NCI-H510A (cell line): ENCODE results near the gene CAB39L.

Source experiments
- DNase-seq: peaks from one replicate; lab custom pipeline; 2025; lab: John Stamatoyannopoulos, UW

The CAB39L gene

DNA sequence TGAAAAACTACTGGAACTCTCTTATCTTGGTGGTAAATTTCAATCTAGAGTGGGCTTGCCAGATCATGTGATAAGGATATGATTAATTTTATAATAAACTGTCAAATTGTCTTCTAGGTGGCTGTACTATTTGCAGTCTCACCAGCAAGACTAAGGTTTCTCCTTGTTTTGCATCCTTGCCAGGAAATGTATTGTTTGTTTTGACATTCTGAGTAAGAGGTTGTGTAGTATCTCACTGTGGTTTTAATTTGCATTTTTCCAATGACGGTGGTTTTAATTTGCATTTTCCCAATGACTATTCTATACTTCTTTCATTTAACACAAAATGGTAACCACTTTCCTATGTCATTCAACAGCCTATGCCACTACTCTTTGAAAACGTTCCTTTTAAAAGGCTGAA, 2.0 kb downstream of the CAB39L start:
- DNase-seq, result no peak

GRCh38 chr13:49441312-49441711, 2.6 kb downstream of the CAB39L start:
- no peak for DNase-seq

- no peak for DNase-seq
Observed at GRCh38 chr13:49439609-49440008, 4.3 kb downstream of the CAB39L start.

GRCh38 chr13:49437705-49438104, 6.2 kb downstream of the CAB39L start:
- no peak for DNase-seq

- no peak for DNase-seq
Observed at GRCh38 chr13:49436890-49437289, 7.0 kb downstream of the CAB39L start.

- no peak for DNase-seq
Observed at GRCh38 chr13:49435992-49436391, 7.9 kb downstream of the CAB39L start.

- DNase-seq, result no peak
Observed at GRCh38 chr13:49429121-49429520, 14.7 kb downstream of the CAB39L start.

DNA sequence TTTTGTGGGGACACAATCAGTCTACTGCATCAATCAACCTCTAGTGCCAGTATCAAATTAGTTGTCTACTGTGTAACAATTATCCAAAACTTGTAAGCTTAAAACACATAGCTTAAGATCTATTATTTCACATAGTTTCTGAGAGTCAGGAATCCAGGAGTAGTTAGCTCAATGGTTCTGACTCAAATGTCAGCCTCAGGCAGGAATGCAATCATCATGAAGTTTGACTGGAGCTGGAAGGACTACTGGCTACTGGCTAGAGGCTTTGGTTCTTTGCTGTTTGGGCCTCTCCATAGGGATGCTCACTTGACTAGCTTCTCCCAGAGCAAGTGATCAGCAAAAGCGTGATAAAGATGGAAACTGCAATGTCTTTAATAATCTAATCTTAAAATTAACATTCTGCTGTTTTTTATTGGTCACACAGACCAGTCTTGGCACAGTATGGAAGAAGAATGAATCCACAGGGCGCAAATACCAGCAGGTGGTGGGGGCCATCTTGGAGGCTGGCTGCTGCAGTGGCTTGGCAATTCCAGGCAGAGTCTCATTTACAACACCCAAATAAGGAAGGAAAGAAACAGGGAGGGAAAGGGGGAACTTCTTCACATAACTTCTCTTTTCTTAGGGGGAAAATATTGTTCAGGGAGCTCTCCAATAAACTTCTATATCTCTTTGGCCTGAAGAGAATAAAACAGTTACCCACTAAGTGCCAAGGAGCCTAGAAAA, 15.7 kb downstream of the CAB39L start:
- no peak for DNase-seq

GRCh38 chr13:49424011-49424560, 19.8 kb downstream of the CAB39L start:
- no peak for DNase-seq

DNA sequence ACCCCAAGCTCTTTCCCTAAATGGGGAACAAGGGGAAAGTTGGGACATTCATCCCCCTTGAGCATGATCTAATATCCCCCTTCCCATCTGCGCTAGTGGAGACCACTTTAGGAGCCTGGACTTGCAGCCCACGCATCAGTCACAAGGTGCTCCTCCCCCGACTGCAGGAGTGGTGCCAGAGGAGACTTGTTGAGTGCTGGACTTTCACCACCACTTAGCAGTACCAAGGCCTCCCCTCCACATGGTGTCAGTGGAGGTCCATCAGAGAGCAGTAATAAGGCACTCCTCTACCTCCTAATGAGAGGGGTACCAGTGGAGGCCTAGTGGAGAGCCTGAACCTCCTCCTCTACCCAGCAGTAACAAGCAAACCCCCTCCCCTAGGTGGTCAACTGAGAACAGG, 22.5 kb downstream of the CAB39L start:
- no peak for DNase-seq

DNA sequence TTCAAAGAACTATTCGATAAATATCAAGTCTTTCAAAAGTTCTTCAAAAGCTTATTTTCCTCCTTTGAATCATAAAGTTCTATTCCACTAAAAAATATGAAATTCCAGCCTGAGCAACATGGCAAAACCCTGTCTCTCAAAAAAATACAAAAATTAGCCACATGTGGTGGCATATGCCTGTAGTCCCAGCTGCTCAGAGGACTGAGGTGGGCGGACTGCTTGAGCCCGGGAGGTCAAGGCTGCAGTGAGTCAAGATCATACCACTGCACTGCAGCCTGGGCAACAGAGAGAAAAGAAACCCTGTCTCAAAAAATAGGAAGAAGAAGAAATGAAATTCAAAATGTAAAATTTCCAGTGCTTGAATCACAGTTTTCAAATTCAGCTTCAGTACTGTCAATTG, 24.6 kb downstream of the CAB39L start:
- DNase-seq, result no peak

GRCh38 chr13:49418206-49418605, 25.7 kb downstream of the CAB39L start:
- DNase-seq, result no peak

DNA sequence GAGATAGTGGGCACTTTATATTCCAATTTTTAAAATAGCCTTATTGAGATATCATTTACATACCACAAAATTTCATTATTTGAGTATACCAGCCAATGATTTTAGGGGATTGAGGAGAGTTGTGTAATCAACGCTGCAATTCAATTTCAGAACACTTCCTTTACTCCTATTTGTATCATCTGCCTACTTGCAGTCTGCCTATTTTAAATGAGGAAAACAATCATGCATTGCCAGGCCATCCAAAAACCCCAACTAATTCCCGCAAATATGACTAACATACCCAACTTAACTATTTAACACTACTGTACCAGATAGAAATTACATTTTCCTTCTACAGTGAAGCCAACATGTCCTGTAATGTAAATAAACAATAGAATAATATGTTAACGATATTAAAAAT, 26.7 kb downstream of the CAB39L start:
- no peak for DNase-seq

- DNase-seq, result no peak
Observed at GRCh38 chr13:49412749-49413148, 31.1 kb downstream of the CAB39L start.

GRCh38 chr13:49411353-49411752, 32.5 kb downstream of the CAB39L start:
- DNase-seq, result no peak

GRCh38 chr13:49410477-49410876, 33.4 kb downstream of the CAB39L start:
- no peak for DNase-seq

DNA sequence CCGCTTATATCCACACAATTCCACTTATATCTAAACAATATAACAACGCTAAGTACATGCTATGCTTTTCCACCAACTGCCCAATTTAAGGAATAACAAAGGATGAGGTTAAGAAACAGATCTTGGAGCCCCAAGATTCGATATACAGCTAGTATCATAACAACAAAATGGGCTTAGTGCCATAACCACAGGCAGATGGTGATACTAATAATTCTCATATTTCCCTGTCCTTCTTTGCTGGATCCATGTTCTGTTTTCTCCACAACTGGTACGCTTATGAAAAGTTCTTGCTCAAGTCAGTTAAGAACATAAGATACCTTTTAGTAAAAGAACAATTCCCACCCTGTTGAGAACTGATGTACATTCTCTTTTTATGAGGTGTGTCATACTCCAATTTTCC, 33.9 kb downstream of the CAB39L start:
- DNase-seq, result no peak

DNA sequence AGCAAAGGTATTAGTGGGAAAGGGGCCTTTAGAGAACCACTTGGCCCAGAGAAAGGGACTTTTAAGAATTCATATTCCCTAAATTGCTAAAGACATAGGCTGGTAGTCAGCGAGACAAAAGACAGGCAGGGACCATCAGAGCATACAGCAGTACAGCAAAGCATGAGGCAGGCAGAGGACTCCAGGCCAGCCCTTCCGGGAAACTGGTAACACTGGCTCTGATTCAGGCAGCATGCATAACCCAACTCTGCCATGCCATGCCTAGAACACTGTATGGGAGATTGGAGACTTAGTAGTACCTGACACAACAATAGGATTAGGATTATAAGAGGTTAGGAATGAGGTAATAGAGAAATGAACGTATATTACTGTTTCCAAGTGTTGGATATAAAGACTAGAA, 34.9 kb downstream of the CAB39L start:
- DNase-seq, result no peak

DNA sequence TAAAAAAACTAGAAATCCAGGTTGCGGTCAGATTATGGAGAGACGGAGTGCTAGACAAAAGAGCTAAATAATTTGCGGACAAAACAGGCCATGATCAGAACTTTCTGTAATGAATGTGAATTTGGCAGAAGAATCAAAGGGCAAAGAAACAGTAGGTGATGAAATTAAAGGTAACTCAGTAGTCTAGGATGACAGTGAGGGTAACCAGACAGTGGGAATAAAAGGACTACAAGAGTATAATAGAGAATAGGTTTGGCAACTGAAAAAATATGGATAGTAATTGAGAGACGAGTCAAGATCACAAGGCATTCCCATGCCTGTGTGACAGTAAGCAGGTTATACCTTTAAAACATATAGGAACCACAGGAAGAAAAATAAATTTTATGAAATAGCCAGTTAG, 35.9 kb downstream of the CAB39L start:
- DNase-seq, result no peak

DNA sequence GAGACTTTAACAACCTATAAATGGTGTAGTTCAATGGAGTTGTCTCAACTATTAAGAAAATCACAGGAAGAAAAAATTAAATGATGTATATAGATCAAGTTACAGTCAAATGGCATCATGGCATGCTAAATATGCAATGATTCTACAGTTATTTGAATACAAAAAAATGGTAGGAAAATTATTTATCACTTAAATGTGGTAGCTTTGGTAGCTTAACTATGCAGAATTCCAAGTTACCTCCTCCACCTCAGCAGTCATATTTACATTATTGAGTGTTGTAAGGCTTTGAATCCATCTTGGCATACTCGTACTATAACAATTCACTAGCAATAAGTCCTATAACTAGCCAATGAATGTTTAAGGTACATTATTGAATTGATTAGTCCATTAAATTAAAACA, 36.8 kb downstream of the CAB39L start:
- DNase-seq, result no peak

DNA sequence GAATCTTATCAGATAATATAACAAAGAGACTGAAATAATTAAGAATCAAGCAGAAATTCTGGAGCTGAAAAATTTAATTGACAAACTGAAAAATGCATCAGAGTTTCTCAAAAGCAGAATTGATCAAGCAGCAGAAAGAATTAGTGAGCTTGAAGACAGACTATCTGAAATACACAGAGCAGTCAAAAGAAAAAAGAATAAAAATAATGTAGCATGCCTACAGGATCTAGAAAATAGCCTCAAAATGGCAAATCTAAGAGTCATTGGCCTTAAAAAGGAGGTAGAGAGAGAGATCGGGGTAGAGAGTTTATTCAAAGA, 39.2 kb downstream of the CAB39L start:
- DNase-seq, result no peak

- no peak for DNase-seq
Observed at GRCh38 chr13:49403996-49404702, 39.7 kb downstream of the CAB39L start.

GRCh38 chr13:49400755-49401659, 42.9 kb downstream of the CAB39L start:
- DNase-seq, result peak; percentile 6
